Measurements from ENCODE around the gene FAM234A.

FAM234A gene

DNA sequence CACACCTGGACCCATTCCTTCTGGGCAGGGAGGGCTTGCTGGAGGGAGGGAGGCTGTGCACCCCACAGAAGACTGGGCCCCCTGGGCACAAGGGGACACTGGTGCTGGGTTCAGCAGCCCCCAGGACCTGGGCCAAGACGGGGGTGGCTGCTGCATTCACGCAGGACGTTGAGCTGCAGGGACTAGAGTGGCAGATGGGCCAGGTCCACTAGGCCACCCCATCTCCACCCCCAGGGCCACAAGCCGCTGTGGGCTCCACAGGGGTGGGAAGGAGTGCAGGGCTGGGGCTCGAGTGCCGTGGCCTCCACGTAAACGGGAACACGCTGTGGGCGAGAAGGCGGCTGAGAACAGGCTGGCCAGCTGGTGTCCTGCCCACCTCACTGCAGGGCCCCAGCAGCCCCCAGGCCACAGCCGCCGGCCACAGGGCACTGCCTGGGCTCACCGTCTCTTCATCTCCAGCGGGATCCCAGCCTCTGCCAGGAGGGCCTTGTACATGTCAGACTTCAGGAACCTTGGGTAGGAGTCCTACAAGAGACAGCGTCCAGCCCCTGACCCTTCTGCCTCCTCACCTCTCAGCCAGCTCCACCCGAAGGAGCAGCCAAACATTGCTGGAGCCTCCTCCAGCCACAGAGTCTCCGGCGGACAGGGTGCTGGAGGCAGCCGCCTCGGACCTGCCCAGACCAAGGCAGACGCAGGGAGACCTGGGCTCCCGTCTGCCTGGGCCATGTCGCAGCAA is 34.6 kb downstream of the FAM234A start:
- no peak overlapping the region for H3K4me3 ChIP-seq (ENCODE audit: low read depth, low read length)
- no peaks in the 10 kb centered on the region for H3K79me2 ChIP-seq
- H2AFZ ChIP-seq: no peak overlapping the region
- no peaks in the 10 kb centered on the region for H3K4me1 ChIP-seq
- H3K27ac ChIP-seq: no peak overlapping the region
- no peak for TF ChIP-seq CTCF (IDR thresholded peaks at IDR 0.05)
- no peak overlapping the region for H3K4me2 ChIP-seq (ENCODE audit: low read length)
- H3K27me3 ChIP-seq (ENCODE audit: control insufficient read depth, insufficient read depth, low read length): no peaks in the 10 kb centered on the region
- no peak overlapping the region for H3K9ac ChIP-seq
- no peaks in the 10 kb centered on the region for H3K9me3 ChIP-seq (ENCODE audit: control insufficient read depth, low read length)
- no peaks in the 10 kb centered on the region for H3K36me3 ChIP-seq (ENCODE audit: control insufficient read depth, insufficient read depth, low read length)

DNA sequence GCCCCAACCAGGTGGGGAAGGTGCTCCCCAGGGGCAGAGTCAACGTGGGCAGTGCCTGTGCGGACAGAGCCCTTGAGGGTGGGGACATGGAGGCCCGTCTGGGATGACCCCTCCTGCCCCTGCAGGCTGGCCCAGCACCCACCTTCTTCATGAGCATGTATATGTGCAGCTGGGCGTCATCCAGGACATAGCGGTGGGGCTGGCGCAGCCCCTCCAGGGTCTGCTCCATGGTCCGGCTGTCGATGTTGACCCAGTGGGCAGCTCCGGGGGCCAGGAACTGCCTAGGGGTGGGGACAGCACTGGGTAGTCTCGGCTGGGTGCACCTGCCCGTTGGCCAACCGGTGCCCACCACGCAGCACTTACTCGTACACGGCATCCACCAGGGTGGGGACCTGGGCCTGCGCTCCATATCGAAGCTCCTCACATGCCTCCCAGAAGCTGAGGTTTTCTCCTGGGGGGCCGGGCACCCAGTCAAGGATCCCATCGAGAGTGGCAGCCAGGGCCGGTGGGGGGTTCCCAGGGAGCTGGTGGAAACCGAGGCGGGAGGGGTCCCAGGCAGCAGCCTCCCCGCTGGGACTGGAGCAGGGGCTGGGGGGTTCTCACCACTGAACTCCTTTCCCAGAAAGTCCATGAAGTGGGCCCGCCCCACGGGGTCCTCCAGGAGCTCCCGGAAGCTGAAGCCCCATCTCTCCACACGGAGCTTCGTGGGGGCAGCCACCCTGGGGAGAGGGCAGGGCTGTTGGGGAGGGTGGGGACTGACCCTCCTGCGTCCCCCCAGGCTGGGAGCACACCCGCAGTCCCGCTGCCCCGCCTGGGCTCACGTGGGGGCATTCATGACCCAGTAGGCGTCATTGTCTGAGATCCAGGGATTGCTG is 36.0 kb downstream of the FAM234A start:
- Histone ChIP-seq H3K4me1 (no peaks in the 10 kb centered on the region), H3K4me2 (ENCODE audit: low read length) (no peak overlapping the region), H3K9me3 (ENCODE audit: control insufficient read depth, low read length) (no peaks in the 10 kb centered on the region), H3K36me3 (ENCODE audit: control insufficient read depth, insufficient read depth, low read length) (no peaks in the 10 kb centered on the region), H3K27ac (no peak overlapping the region), H3K27me3 (ENCODE audit: control insufficient read depth, insufficient read depth, low read length) (no peaks in the 10 kb centered on the region), H3K9ac (no peak overlapping the region), H3K79me2 (no peaks in the 10 kb centered on the region), H2AFZ (no peak overlapping the region), H3K4me3 (ENCODE audit: low read depth, low read length) (no peak overlapping the region)
- no peak for TF ChIP-seq CTCF (IDR thresholded peaks at IDR 0.05)

DNA sequence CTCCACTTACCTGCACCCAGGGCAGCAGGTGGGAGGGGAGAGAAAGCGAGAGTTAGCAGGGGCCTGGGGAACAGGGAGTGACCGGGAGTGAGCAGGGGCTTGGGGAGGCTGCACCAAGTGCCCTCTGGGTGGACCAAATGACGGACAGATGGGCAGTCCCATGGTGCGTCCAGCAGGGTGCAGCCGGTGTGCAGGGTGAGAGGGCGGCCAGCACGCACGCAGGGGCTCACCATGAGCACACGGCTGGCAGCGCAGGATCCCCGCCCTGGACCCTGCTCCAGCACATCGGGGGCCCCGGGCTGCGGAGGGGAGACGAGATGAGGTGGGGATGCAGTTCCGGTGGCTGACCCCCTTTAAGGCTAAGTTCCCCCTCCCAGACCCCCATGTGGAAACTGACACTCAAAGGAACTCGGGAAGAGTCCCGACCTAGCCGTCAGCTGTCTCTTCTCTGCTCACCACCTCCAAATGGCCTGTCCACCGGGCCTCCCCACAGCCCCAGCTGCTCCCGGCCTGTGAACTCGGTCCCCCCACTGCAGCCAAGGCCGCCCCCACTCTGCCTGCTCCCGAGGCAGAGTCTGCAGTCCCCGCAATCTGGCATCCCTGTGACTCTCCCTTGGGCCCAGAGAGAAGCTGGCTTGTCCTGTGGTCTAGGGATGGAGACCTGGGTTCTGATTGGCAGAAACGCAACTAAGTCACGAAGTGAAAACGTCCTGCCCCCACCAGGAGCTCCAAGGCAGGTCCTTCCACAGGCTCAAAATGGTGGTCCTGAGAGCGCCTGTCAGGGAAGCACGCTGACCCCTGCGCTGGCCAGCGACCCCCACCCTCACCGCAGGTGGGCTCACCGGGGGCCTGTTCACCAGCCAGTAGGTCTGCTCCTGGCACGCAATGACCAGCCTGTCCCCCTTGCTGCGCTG is 38.3 kb downstream of the FAM234A start:
- Histone ChIP-seq H2AFZ (no peak overlapping the region), H3K36me3 (ENCODE audit: control insufficient read depth, insufficient read depth, low read length) (no peaks in the 10 kb centered on the region), H3K79me2 (no peaks in the 10 kb centered on the region), H3K4me2 (ENCODE audit: low read length) (no peak overlapping the region), H3K9ac (no peak overlapping the region), H3K4me3 (ENCODE audit: low read depth, low read length) (no peak overlapping the region), H3K27ac (no peak overlapping the region), H3K4me1 (no peaks in the 10 kb centered on the region), H3K9me3 (ENCODE audit: control insufficient read depth, low read length) (no peaks in the 10 kb centered on the region), H3K27me3 (ENCODE audit: control insufficient read depth, insufficient read depth, low read length) (no peaks in the 10 kb centered on the region)
- TF ChIP-seq CTCF (IDR thresholded peaks at IDR 0.05): no peak

GRCh38 chr16:273547-274421 is 39.2 kb downstream of the FAM234A start:
- no peaks in the 10 kb centered on the region for H3K36me3 ChIP-seq (ENCODE audit: control insufficient read depth, insufficient read depth, low read length)
- H3K9ac ChIP-seq: no peak overlapping the region
- no peak overlapping the region for H3K27ac ChIP-seq
- H3K4me2 ChIP-seq (ENCODE audit: low read length): no peak overlapping the region
- no peak overlapping the region for H3K4me3 ChIP-seq (ENCODE audit: low read depth, low read length)
- no peaks in the 10 kb centered on the region for H3K79me2 ChIP-seq
- H3K9me3 ChIP-seq (ENCODE audit: control insufficient read depth, low read length): no peaks in the 10 kb centered on the region
- no peak for TF ChIP-seq CTCF (IDR thresholded peaks at IDR 0.05)
- H3K27me3 ChIP-seq (ENCODE audit: control insufficient read depth, insufficient read depth, low read length): no peaks in the 10 kb centered on the region
- no peak overlapping the region for H2AFZ ChIP-seq
- no peaks in the 10 kb centered on the region for H3K4me1 ChIP-seq
